ENCODE results near the gene UTP18. TPM values are rescaled to one million over a fixed set of nuclear protein-coding genes. Genes with fewer than 3 reads are reported as not detected.
A peak's percentile ranks its signal among the peaks of the same experiment; 100 is the strongest.

The UTP18 gene
- total and polyA plus RNA-seq, 2 of the 13 experiments (the other 11 are each of a cell fraction or from before 2014, with no cell fraction given), result 35.2 to 104 TPM

DNA sequence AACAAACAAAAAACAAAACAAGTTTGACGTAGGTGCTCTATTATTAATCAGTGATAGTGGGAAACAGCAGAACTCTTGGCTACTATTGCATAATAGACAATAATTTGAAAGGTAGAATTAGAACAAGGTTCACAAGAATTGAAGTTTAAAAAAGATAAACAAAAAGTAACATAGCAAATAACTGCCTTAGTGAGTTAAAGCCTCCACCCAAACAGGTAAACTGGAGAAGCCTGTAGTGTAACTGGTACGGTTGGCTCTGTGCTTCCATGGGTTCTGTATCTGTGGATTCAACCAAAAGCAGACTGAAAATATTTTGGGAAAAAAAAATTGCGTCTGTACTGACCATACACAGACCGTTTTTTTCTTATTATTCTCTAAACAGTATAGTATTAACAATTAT is 39.0 kb upstream of the UTP18 start:
- no peaks in the 10 kb centered on the region for H3K4me1 ChIP-seq (ENCODE audit: insufficient read depth, low read length)
- DNase-seq (ENCODE audit: low spot score), result no peak
- 95% methylated on average over 4 of the region's 4 CpGs for WGBS (ENCODE audit: low lambda C conversion rate)
- H3K79me2 ChIP-seq (ENCODE audit: insufficient read depth, low read length), result no peaks in the 10 kb centered on the region
- intact Hi-C loops (cut with micrococcal nuclease; ENCODE audit: unreplicated experiment), result no loop called here
- no peak for ATAC-seq
- no peak overlapping the region for H3K4me2 ChIP-seq (ENCODE audit: low read depth, low read length)
- H3K9ac ChIP-seq (ENCODE audit: insufficient read depth, low read depth, low read length), result no peak overlapping the region
- in situ Hi-C loops (cut with HindIII; ENCODE audit: extremely low pct_ligation_motif_present, low pct_unique_long_range_greater_than_20kb), result no loop called here
- no peaks in the 10 kb centered on the region for H3K9me3 ChIP-seq (ENCODE audit: low read length)
- ChIA-PET CTCF (ENCODE audit: low intra/inter-chr PET ratio, low total read pairs) (no interaction called here), POLR2A (no interaction called here)
- no peaks in the 10 kb centered on the region for H3K27me3 ChIP-seq (ENCODE audit: control insufficient read depth in 1 of 2, insufficient read depth in 2 of 2, low read length in 2 of 2)
- TF ChIP-seq CEBPB (IDR thresholded peaks at IDR 0.05; ENCODE audit: borderline replicate concordance, low read depth, low read length) (peak; percentile 23; the same call in 1 of the 2 replicates), ZNF446 (CRISPR knock-in tag; IDR thresholded peaks at IDR 0.05) (no peak)
- no peak overlapping the region for H3K4me3 ChIP-seq (replicated peaks in 1 of 3; ENCODE audit: insufficient read depth in 1 of 3, low read depth in 2 of 3, low read length in 3 of 3)
- no TSS peak for BruUV-seq (replicated peaks)
- no peak overlapping the region for H2AFZ ChIP-seq (ENCODE audit: low read length)
- H3K27ac ChIP-seq (ENCODE audit: extremely low read length, insufficient read depth, low read length), result no peak overlapping the region
- peaks cover 26 to 85% of the 10 kb centered on the region in 2 experiments for H3K36me3 ChIP-seq (replicated peaks in 1 of 2; ENCODE audit: control insufficient read depth in 1 of 2, insufficient read depth in 2 of 2, low read length in 2 of 2)
- H4K20me1 ChIP-seq (ENCODE audit: insufficient read depth, low read length), result no peaks in the 10 kb centered on the region
- no peak for FAIRE-seq

GRCh38 chr17:51224402-51225262 is 35.7 kb upstream of the UTP18 start:
- intact Hi-C loops (cut with micrococcal nuclease; ENCODE audit: unreplicated experiment) (no loop called here), in situ Hi-C loops (cut with HindIII; ENCODE audit: extremely low pct_ligation_motif_present, low pct_unique_long_range_greater_than_20kb) (no loop called here)
- H3K4me1 ChIP-seq (ENCODE audit: insufficient read depth, low read length), result no peaks in the 10 kb centered on the region
- H3K9me3 ChIP-seq (ENCODE audit: low read length), result no peaks in the 10 kb centered on the region
- WGBS (ENCODE audit: low lambda C conversion rate), result 92% methylated on average over 10 of the region's 10 CpGs
- H3K4me3 ChIP-seq (replicated peaks in 1 of 3; ENCODE audit: insufficient read depth in 1 of 3, low read depth in 2 of 3, low read length in 3 of 3), result no peak overlapping the region
- DNase-seq (ENCODE audit: low spot score) (no peak), ATAC-seq (no peak), FAIRE-seq (peak; percentile 15)
- CTCF ChIA-PET (ENCODE audit: low intra/inter-chr PET ratio, low total read pairs), result no interaction called here
- H3K27ac ChIP-seq (ENCODE audit: extremely low read length, insufficient read depth, low read length), result no peak overlapping the region
- peaks cover 10% of the 10 kb centered on the region for H4K20me1 ChIP-seq (ENCODE audit: insufficient read depth, low read length)
- TF ChIP-seq BRCA1 (CRISPR knock-in tag; IDR thresholded peaks at IDR 0.05), result no peak
- no peak for TF ChIP-seq XBP1 (CRISPR knock-in tag; IDR thresholded peaks at IDR 0.05)
- no peak for TF ChIP-seq NFYC (CRISPR knock-in tag; IDR thresholded peaks at IDR 0.05)
- no peak for TF ChIP-seq TCF7 (IDR thresholded peaks at IDR 0.05; ENCODE audit: low read depth)
- no peak for TF ChIP-seq ZBTB38 (CRISPR knock-in tag; IDR thresholded peaks at IDR 0.05)
- no peak for TF ChIP-seq ZNF24 (IDR thresholded peaks at IDR 0.05)
- no peak for TF ChIP-seq ZNF543 (CRISPR knock-in tag; IDR thresholded peaks at IDR 0.05)
- TF ChIP-seq, protein P1, sequence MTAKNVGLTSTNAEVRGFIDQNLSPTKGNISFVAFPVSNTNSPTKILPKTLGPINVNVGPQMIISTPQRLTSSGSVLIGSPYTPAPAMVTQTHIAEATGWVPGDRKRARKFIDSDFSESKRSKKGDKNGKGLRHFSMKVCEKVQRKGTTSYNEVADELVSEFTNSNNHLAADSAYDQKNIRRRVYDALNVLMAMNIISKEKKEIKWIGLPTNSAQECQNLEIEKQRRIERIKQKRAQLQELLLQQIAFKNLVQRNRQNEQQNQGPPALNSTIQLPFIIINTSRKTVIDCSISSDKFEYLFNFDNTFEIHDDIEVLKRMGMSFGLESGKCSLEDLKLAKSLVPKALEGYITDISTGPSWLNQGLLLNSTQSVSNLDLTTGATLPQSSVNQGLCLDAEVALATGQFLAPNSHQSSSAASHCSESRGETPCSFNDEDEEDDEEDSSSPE (CRISPR knock-in tag; IDR thresholded peaks at IDR 0.05), result no peak
- no peak for TF ChIP-seq ZNF251 (CRISPR knock-in tag; IDR thresholded peaks at IDR 0.05)
- TF ChIP-seq NRL (CRISPR knock-in tag; IDR thresholded peaks at IDR 0.05; ENCODE audit: borderline replicate concordance), result no peak
- no peak for TF ChIP-seq ZSCAN22 (CRISPR knock-in tag; IDR thresholded peaks at IDR 0.05)
- TF ChIP-seq, protein P2, sequence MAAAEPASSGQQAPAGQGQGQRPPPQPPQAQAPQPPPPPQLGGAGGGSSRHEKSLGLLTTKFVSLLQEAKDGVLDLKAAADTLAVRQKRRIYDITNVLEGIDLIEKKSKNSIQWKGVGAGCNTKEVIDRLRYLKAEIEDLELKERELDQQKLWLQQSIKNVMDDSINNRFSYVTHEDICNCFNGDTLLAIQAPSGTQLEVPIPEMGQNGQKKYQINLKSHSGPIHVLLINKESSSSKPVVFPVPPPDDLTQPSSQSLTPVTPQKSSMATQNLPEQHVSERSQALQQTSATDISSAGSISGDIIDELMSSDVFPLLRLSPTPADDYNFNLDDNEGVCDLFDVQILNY (CRISPR knock-in tag; conservative IDR thresholded peaks at IDR 0.05), result no peak
- no peak for TF ChIP-seq PAWR (CRISPR knock-in tag; IDR thresholded peaks at IDR 0.05; ENCODE audit: borderline replicate concordance)
- no peak for TF ChIP-seq ARNTL (CRISPR knock-in tag; IDR thresholded peaks at IDR 0.05)
- no peak overlapping the region for H3K9ac ChIP-seq (ENCODE audit: insufficient read depth, low read depth, low read length)
- H2AFZ ChIP-seq (ENCODE audit: low read length), result no peak overlapping the region
- H3K36me3 ChIP-seq (replicated peaks in 1 of 2; ENCODE audit: control insufficient read depth in 1 of 2, insufficient read depth in 2 of 2, low read length in 2 of 2), result peaks cover 21 to 57% of the 10 kb centered on the region in 2 experiments
- no peaks in the 10 kb centered on the region for H3K27me3 ChIP-seq (ENCODE audit: control insufficient read depth in 1 of 2, insufficient read depth in 2 of 2, low read length in 2 of 2)
- no peak overlapping the region for H3K4me2 ChIP-seq (ENCODE audit: low read depth, low read length)
- peaks cover 15% of the 10 kb centered on the region for H3K79me2 ChIP-seq (ENCODE audit: insufficient read depth, low read length)
- no TSS peak for BruUV-seq (replicated peaks)
- POLR2A ChIA-PET, result no interaction called here

Measured in HepG2 (cell line).